NCI-H82 (cell line): ENCODE results near the gene CDC25C.
"Not testable (repeated sequence)": the region's sequence is repeated elsewhere in the genome, so short reads cannot be mapped to it uniquely, and the experiment has no call there.

ENCODE experiments used
- DNase-seq: peaks from one replicate; lab custom pipeline; 2025; lab: John Stamatoyannopoulos, UW

Gene CDC25C

DNA sequence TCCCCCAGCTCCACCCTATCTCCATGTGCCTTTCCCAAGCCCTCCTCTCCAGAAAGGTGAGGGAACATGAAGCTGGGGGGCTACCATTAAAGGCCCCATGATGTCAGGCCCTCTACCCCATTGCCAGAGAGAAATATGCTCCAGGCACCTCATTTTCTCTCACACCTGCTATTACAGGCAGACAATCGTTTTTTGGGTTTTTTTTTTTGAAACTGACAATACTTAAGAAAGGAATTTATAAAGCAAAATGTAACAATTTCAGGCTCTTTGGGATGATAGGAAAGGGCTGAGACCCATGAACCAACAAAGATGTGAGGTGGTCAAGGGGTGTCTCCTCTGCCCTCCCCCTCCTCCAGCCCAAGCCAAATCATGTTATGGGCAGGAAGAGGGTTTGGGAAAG, 55.7 kb downstream of the CDC25C start:
- no peak for DNase-seq

- peak; percentile 50 for DNase-seq
Observed at GRCh38 chr5:138275379-138275782, 56.2 kb downstream of the CDC25C start.

- no peak for DNase-seq
Observed at GRCh38 chr5:138274189-138274853, 57.3 kb downstream of the CDC25C start, which contains the start of gene GFRA3. Gene GFRA3 (minus strand): TSS chr5:138274621. CDS start chr5:138274424, 197 bp downstream.

DNA sequence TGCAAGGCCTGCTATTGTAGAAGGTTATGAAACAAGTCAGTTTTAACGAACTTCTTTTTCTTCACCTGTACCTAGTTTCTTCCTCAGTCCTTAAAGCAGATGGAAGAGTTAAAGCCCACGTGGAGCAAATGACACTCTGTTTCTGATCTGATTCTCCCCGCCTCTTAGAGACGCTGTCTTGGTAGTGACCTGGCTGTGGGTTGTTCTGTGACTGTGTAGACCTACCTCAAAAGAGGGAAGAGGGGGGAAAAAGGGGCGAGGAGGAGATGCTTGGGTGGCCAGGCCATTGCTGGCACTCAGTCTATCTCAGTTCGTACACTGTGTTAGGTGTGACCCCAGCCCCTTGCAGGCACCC, 57.8 kb downstream of the CDC25C start:
- no peak for DNase-seq

- DNase-seq: no peak
Observed at GRCh38 chr5:138272681-138273080, 58.9 kb downstream of the CDC25C start.

DNA sequence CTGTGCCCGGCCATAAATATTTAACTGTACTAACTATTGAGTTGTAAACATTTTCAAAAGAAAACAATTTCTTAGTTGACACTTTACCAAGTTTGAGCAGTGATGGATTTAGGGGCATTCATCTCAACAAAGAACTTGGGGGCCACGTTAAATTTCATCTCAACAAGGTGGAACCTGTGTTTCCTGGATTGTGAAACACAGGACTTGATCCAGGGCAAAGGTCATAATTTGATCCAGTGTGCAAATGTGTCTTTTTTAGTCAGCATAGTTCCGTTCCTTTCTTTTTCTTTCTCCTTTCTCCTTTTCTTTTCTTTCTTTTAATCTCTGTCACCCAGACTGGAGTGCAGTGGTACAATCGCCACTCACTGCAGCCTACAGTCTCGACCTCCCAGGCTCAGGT, 60.3 kb downstream of the CDC25C start:
- no peak for DNase-seq

DNA sequence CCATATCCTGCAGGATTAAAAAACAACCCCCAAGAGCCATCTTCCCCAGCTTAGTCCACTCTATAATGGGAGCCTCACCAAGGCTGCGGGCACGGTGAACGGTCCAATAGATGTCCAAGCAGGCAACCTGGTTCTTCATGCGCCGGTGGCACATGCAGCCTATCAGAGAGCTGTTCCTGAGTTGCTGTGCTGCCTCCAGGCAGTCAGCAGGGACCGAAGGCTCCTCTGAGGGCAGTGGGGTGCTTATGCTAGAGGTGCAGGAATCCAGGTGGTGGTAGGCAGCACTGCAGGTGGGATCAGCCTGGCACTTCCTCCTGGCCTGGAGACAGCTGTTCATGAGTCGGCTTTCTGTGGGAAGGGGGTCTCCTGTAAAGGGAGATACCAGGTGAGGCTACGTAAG, 67.4 kb downstream of the CDC25C start:
- no peak for DNase-seq

GRCh38 chr5:138263581-138263980, 68.0 kb downstream of the CDC25C start:
- no peak for DNase-seq

- no peak for DNase-seq
Observed at GRCh38 chr5:138258704-138259292, 72.8 kb downstream of the CDC25C start.

GRCh38 chr5:138257583-138257982, 74.0 kb downstream of the CDC25C start:
- no peak for DNase-seq

GRCh38 chr5:138252944-138253343, 78.7 kb downstream of the CDC25C start:
- DNase-seq: no peak

GRCh38 chr5:138247800-138248199, 83.8 kb downstream of the CDC25C start:
- not testable (repeated sequence) for DNase-seq

DNA sequence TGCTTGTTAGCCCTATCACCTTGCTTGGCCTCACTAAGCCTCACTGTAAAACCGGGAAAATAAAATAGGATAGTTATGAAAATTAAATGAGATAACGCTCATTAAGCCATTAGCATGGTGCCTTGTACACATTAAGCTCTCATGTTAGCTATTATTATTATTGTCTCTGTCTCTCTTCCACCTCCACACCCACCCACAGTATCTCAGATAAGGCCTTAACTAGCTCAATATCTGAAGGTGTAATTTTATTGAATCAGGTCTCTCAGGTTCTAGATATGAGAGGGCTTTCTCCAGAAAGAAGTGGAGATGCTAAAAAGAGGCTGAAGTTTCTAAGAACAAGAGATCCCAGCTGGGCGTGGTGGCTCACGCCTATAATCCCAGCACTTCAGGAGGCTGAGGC, 84.8 kb downstream of the CDC25C start:
- no peak for DNase-seq

GRCh38 chr5:138246334-138246733, 85.3 kb downstream of the CDC25C start:
- DNase-seq: no peak

- DNase-seq: no peak
Observed at GRCh38 chr5:138245717-138246116, 85.9 kb downstream of the CDC25C start.

GRCh38 chr5:138243794-138244193, 87.8 kb downstream of the CDC25C start:
- DNase-seq: no peak

DNA sequence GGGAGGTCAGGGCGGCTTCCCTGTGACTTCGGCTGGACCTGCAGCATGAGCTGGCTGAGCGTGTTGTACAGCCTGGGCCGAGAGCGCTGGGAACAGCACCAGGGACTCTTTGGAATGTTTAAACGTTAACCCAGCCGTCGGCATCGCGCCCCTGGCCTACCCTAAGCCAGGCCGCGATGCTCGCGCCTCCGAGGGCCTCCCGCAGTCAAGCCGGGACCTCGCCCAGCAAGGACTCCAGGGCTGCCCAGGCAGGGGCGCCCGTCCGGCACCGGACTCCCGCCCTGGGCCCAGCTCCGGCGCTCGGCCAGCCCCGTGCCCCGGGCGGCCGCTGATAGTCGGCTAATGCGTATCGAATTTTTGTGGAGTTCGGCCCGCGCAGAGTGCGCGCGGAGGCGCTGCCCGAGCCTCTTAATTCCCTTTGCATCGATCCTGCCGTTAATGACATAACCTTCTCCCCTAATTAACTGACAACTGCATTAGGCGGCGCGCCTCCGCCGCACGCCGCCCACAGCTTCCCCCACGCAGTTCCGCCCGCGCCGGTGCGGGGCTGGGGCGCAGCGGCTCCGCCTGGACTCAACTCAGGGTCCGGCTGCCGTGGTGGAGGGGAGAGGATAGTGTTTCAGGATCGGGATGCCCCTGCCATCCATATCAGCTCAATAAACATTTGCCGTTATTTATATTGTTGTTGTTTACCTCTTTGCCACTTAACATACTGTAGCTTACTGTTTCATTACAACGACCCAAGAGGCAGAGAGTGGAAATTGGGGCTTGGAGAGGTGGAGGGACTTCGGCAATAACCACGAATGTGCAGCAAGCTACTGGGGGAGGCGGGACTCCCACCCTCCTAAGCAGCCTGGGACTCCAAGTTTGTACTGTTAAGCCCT, 89.7 kb downstream of the CDC25C start:
- peak; percentile 89 for DNase-seq

GRCh38 chr5:138240650-138241385, 90.8 kb downstream of the CDC25C start:
- DNase-seq: no peak

- DNase-seq: no peak
Observed at GRCh38 chr5:138238034-138238433, 93.6 kb downstream of the CDC25C start.
